ENCODE results near the gene POU3F2. TPM values are rescaled to one million over a fixed set of nuclear protein-coding genes. Genes with fewer than 3 reads are reported as not detected.
A peak's percentile ranks its signal among the peaks of the same experiment; 100 is the strongest.

The POU3F2 gene
- total RNA-seq, 2 donors from 2014 or later, result not detected

GRCh38 chr6:98842342-98843180, 8.2 kb downstream of the POU3F2 start:
- H3K27me3 Mint-ChIP-seq, result peaks cover 92% of the 10 kb centered on the region
- no peak overlapping the region for H3K27ac Mint-ChIP-seq
- peaks cover 6% of the 10 kb centered on the region for H3K36me3 Mint-ChIP-seq (ENCODE audit: low read depth)
- peak overlapping the region; percentile 57 for H3K4me3 Mint-ChIP-seq
- ATAC-seq, result no peak
- no peaks in the 10 kb centered on the region for H3K9me3 ChIP-seq (ENCODE audit: control insufficient read depth, low read length, poor library complexity, severe bottlenecking)
- DNase-seq, result no peak
- H3K4me1 Mint-ChIP-seq, result peaks cover 21% of the 10 kb centered on the region

- no peak for ATAC-seq
- Mint-ChIP-seq H3K36me3 (ENCODE audit: low read depth) (peaks cover 6% of the 10 kb centered on the region), H3K27me3 (peaks cover 88% of the 10 kb centered on the region), H3K4me1 (peaks cover 21% of the 10 kb centered on the region), H3K27ac (no peak overlapping the region), H3K4me3 (peak overlapping the region; percentile 60)
- no peak for DNase-seq
- H3K9me3 ChIP-seq (ENCODE audit: control insufficient read depth, low read length, poor library complexity, severe bottlenecking), result no peaks in the 10 kb centered on the region
Observed at GRCh38 chr6:98843271-98844243, 9.2 kb downstream of the POU3F2 start.

- no peaks in the 10 kb centered on the region for H3K9me3 ChIP-seq (ENCODE audit: control insufficient read depth, low read length, poor library complexity, severe bottlenecking)
- ATAC-seq (no peak), DNase-seq (no peak)
- no peak overlapping the region for H3K27ac Mint-ChIP-seq
- H3K4me1 Mint-ChIP-seq, result peaks cover 25% of the 10 kb centered on the region
- peaks cover 11% of the 10 kb centered on the region for H3K36me3 Mint-ChIP-seq (ENCODE audit: low read depth)
- peaks cover 90% of the 10 kb centered on the region for H3K27me3 Mint-ChIP-seq
- H3K4me3 Mint-ChIP-seq, result peak overlapping the region; percentile 59
Observed at GRCh38 chr6:98844244-98845210, 10.2 kb downstream of the POU3F2 start.

GRCh38 chr6:98845211-98846020, 11.0 kb downstream of the POU3F2 start:
- no peaks in the 10 kb centered on the region for H3K9me3 ChIP-seq (ENCODE audit: control insufficient read depth, low read length, poor library complexity, severe bottlenecking)
- H3K4me3 Mint-ChIP-seq, result peak overlapping the region; percentile 86
- DNase-seq (peak in 2 of 3 donors; percentile 43 to 59), ATAC-seq (peak; percentile 80)
- H3K27me3 Mint-ChIP-seq, result peaks cover 90% of the 10 kb centered on the region
- H3K4me1 Mint-ChIP-seq, result peaks cover 25% of the 10 kb centered on the region
- peaks cover 11% of the 10 kb centered on the region for H3K36me3 Mint-ChIP-seq (ENCODE audit: low read depth)
- H3K27ac Mint-ChIP-seq, result peak overlapping the region; percentile 67

- ATAC-seq (no peak), DNase-seq (no peak)
- Mint-ChIP-seq H3K27ac (peak overlapping the region; percentile 67), H3K36me3 (ENCODE audit: low read depth) (peaks cover 11% of the 10 kb centered on the region), H3K4me3 (peak overlapping the region; percentile 86), H3K27me3 (peaks cover 90% of the 10 kb centered on the region), H3K4me1 (peaks cover 25% of the 10 kb centered on the region)
- no peaks in the 10 kb centered on the region for H3K9me3 ChIP-seq (ENCODE audit: control insufficient read depth, low read length, poor library complexity, severe bottlenecking)
Observed at GRCh38 chr6:98846021-98846380, 11.6 kb downstream of the POU3F2 start.

GRCh38 chr6:98847416-98847778, 13.0 kb downstream of the POU3F2 start:
- Mint-ChIP-seq H3K4me1 (peaks cover 25% of the 10 kb centered on the region), H3K36me3 (ENCODE audit: low read depth) (peaks cover 11% of the 10 kb centered on the region), H3K27ac (no peak overlapping the region), H3K27me3 (peaks cover 82% of the 10 kb centered on the region), H3K4me3 (no peak overlapping the region)
- DNase-seq (no peak), ATAC-seq (no peak)
- H3K9me3 ChIP-seq (ENCODE audit: control insufficient read depth, low read length, poor library complexity, severe bottlenecking), result no peaks in the 10 kb centered on the region

- Mint-ChIP-seq H3K36me3 (ENCODE audit: low read depth) (peaks cover 8% of the 10 kb centered on the region), H3K4me3 (no peak overlapping the region), H3K27ac (no peak overlapping the region), H3K27me3 (peaks cover 77% of the 10 kb centered on the region), H3K4me1 (peaks cover 22% of the 10 kb centered on the region)
- DNase-seq, result no peak
- ATAC-seq, result no peak
- no peaks in the 10 kb centered on the region for H3K9me3 ChIP-seq (ENCODE audit: control insufficient read depth, low read length, poor library complexity, severe bottlenecking)
Observed at GRCh38 chr6:98847779-98848538, 13.6 kb downstream of the POU3F2 start.

GRCh38 chr6:98848539-98849242, 14.3 kb downstream of the POU3F2 start:
- H3K27me3 Mint-ChIP-seq, result peaks cover 70% of the 10 kb centered on the region
- ATAC-seq, result no peak
- no peak overlapping the region for H3K4me3 Mint-ChIP-seq
- DNase-seq, result no peak
- no peak overlapping the region for H3K27ac Mint-ChIP-seq
- H3K36me3 Mint-ChIP-seq (ENCODE audit: low read depth), result peaks cover 5% of the 10 kb centered on the region
- H3K4me1 Mint-ChIP-seq, result peaks cover 19% of the 10 kb centered on the region
- no peaks in the 10 kb centered on the region for H3K9me3 ChIP-seq (ENCODE audit: control insufficient read depth, low read length, poor library complexity, severe bottlenecking)

- Mint-ChIP-seq H3K27ac (no peak overlapping the region), H3K36me3 (ENCODE audit: low read depth) (no peaks in the 10 kb centered on the region), H3K27me3 (no peaks in the 10 kb centered on the region), H3K4me3 (no peak overlapping the region), H3K4me1 (no peaks in the 10 kb centered on the region)
- DNase-seq, result no peak
- H3K9me3 ChIP-seq (ENCODE audit: control insufficient read depth, low read length, poor library complexity, severe bottlenecking), result no peaks in the 10 kb centered on the region
- ATAC-seq, result no peak
Observed at GRCh38 chr6:98864497-98864896, 30.1 kb downstream of the POU3F2 start.

- no peaks in the 10 kb centered on the region for H3K9me3 ChIP-seq (ENCODE audit: control insufficient read depth, low read length, poor library complexity, severe bottlenecking)
- no peaks in the 10 kb centered on the region for H3K4me1 Mint-ChIP-seq
- no peak for DNase-seq
- no peak overlapping the region for H3K27ac Mint-ChIP-seq
- peaks cover 2% of the 10 kb centered on the region for H3K36me3 Mint-ChIP-seq (ENCODE audit: low read depth)
- no peak for ATAC-seq
- no peak overlapping the region for H3K4me3 Mint-ChIP-seq
- H3K27me3 Mint-ChIP-seq, result no peaks in the 10 kb centered on the region
Observed at GRCh38 chr6:98871057-98871456, 36.7 kb downstream of the POU3F2 start.

- no peaks in the 10 kb centered on the region for H3K27me3 Mint-ChIP-seq
- no peaks in the 10 kb centered on the region for H3K4me1 Mint-ChIP-seq
- no peak overlapping the region for H3K4me3 Mint-ChIP-seq
- H3K9me3 ChIP-seq (ENCODE audit: control insufficient read depth, low read length, poor library complexity, severe bottlenecking), result no peaks in the 10 kb centered on the region
- DNase-seq (no peak), ATAC-seq (no peak)
- no peak overlapping the region for H3K27ac Mint-ChIP-seq
- H3K36me3 Mint-ChIP-seq (ENCODE audit: low read depth), result peaks cover 6% of the 10 kb centered on the region
Observed at GRCh38 chr6:98871821-98872220, 37.4 kb downstream of the POU3F2 start.
